Astrocyte of the cerebellum (primary cell): Measurements from ENCODE around the gene MYOD1.

ENCODE experiments used
- DNase-seq: peaks from one replicate; pipeline ENCODE4 v3.0.0-alpha.2; 2011; ENCODE audit warnings: low read depth
- H3K4me3 ChIP-seq: 2 replicates; pipeline ENCODE4 v1.5.1; 2011; ENCODE audit warnings: mild to moderate bottlenecking, low read depth, low read length, moderate library complexity
- in situ Hi-C: cut with HindIII; loops from 2 replicates; pipeline ENCODE4 v1.10.0; 2017; ENCODE audit warnings: low sequenced_read_pairs
- TF ChIP-seq, protein P1 (sequence below): IDR thresholded peaks from 2 replicates; pipeline ENCODE4 v1.5.1; 2012; ENCODE audit warnings: low read length, low read depth, moderate library complexity, mild to moderate bottlenecking; ENCODE audit errors: missing control alignments

Gene MYOD1

DNA sequence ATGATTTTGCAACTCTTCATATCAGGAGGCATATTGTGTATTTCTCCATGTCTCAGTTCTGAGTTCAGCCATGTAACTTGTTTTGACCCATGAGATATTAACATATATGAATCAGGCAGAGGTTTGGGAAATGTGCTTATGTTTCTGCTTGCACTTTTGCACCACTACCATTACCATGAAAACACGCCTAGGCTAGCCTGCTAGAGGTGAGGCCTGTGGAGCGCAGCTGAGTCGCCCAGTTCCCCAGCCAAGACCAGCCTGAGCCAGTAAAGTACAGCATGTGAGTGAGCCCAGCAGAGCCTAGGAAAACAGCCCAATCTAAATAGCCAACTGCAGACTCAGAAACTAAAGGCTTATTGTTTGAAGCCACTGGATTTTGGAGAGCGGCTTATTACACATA lies 18.4 kb upstream of the MYOD1 start:
- no peak for DNase-seq
- in situ Hi-C loops: no loop called here
- TF ChIP-seq, protein P1, sequence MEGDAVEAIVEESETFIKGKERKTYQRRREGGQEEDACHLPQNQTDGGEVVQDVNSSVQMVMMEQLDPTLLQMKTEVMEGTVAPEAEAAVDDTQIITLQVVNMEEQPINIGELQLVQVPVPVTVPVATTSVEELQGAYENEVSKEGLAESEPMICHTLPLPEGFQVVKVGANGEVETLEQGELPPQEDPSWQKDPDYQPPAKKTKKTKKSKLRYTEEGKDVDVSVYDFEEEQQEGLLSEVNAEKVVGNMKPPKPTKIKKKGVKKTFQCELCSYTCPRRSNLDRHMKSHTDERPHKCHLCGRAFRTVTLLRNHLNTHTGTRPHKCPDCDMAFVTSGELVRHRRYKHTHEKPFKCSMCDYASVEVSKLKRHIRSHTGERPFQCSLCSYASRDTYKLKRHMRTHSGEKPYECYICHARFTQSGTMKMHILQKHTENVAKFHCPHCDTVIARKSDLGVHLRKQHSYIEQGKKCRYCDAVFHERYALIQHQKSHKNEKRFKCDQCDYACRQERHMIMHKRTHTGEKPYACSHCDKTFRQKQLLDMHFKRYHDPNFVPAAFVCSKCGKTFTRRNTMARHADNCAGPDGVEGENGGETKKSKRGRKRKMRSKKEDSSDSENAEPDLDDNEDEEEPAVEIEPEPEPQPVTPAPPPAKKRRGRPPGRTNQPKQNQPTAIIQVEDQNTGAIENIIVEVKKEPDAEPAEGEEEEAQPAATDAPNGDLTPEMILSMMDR: no peak
- H3K4me3 ChIP-seq: no peak overlapping the region

DNA sequence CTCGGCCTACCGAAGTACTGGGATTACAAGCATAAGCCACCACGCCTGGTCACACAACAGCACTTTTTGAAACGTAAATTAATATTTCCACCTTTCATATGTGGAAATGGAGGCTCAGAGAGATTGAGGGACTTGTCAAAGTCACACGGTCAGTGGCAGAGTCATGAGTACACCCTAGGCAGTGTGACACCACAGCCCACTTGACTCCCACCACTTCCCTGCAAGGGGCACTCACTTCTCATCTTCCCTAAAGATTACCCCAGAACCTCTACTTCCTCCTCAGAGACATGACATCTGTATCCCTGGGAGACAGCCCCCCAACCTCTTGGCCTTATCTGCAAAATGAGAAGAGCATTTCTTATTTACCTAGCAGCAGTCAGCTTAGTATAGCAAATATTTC lies 16.5 kb upstream of the MYOD1 start:
- in situ Hi-C loops: no loop called here
- no peak for DNase-seq
- TF ChIP-seq, protein P1: no peak
- no peak overlapping the region for H3K4me3 ChIP-seq

DNA sequence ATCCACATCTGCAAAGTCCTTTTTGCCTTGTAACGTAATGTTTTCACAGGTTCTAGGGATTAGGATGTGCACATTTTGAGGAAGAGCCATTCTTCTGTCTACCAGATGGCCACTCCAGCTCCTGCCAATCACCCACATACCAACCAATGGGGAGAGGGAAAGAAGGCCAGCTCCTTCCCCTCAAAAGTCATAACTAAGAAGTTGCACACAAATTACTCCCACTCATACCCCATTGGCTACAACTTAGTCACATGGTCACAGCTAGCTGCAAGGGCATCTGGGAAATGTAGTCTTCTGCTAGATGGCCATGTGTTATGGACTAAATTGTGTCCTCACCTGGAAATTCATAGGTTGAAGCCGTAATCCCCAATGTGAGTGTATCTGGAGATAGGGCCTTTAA lies 15.4 kb upstream of the MYOD1 start:
- DNase-seq: no peak
- TF ChIP-seq, protein P1: no peak
- in situ Hi-C loops: no loop called here
- H3K4me3 ChIP-seq: no peak overlapping the region

GRCh38 chr11:17707830-17708229 lies 11.5 kb upstream of the MYOD1 start:
- H3K4me3 ChIP-seq: no peak overlapping the region
- DNase-seq: no peak
- in situ Hi-C loops: no loop called here
- TF ChIP-seq, protein P1: no peak

- DNase-seq: no peak
- TF ChIP-seq, protein P1: no peak
- in situ Hi-C loops: no loop called here
- no peak overlapping the region for H3K4me3 ChIP-seq
Observed at GRCh38 chr11:17711836-17712235, 7.5 kb upstream of the MYOD1 start.

GRCh38 chr11:17713851-17714250 lies 5.5 kb upstream of the MYOD1 start:
- no peak overlapping the region for H3K4me3 ChIP-seq
- DNase-seq: no peak
- in situ Hi-C loops: no loop called here
- TF ChIP-seq, protein P1: no peak

- DNase-seq: no peak
- in situ Hi-C loops: no loop called here
Observed at GRCh38 chr11:17714356-17714854, 5.0 kb upstream of the MYOD1 start.

More at GRCh38 chr11:17714356-17714854, 5.0 kb upstream of the MYOD1 start:
- no peak overlapping the region for H3K4me3 ChIP-seq
- TF ChIP-seq, protein P1: no peak
